Measurements from ENCODE around the gene TLE1.

DNA sequence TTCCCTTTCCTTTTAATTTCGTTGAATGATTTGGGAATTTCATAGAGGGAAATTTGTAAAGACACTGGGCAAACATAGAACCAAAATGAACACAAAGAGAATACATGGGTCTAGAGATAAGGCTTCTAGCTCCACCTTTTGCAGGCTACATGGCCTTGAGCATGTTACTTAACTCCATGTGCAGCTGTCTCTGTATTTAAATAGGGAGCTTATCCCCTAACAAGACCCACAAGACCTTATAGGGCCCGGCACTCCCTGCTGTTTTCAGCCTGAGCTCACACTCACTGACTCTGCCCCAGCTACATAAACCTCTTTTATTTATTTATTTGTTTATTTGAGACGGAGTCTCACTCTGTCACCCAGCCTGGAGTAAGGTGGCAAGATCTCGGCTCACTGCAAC is 30.6 kb upstream of the TLE1 start:
- TF ChIP-seq, protein P1, sequence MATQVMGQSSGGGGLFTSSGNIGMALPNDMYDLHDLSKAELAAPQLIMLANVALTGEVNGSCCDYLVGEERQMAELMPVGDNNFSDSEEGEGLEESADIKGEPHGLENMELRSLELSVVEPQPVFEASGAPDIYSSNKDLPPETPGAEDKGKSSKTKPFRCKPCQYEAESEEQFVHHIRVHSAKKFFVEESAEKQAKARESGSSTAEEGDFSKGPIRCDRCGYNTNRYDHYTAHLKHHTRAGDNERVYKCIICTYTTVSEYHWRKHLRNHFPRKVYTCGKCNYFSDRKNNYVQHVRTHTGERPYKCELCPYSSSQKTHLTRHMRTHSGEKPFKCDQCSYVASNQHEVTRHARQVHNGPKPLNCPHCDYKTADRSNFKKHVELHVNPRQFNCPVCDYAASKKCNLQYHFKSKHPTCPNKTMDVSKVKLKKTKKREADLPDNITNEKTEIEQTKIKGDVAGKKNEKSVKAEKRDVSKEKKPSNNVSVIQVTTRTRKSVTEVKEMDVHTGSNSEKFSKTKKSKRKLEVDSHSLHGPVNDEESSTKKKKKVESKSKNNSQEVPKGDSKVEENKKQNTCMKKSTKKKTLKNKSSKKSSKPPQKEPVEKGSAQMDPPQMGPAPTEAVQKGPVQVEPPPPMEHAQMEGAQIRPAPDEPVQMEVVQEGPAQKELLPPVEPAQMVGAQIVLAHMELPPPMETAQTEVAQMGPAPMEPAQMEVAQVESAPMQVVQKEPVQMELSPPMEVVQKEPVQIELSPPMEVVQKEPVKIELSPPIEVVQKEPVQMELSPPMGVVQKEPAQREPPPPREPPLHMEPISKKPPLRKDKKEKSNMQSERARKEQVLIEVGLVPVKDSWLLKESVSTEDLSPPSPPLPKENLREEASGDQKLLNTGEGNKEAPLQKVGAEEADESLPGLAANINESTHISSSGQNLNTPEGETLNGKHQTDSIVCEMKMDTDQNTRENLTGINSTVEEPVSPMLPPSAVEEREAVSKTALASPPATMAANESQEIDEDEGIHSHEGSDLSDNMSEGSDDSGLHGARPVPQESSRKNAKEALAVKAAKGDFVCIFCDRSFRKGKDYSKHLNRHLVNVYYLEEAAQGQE (IDR thresholded peaks at IDR 0.05; ENCODE audit: insufficient read depth in 1 of 2, low read depth in 2 of 2, low read length in 2 of 2) = no peak
- no peak for TF ChIP-seq TAF1 (IDR thresholded peaks at IDR 0.05; ENCODE audit: borderline replicate concordance, insufficient read depth, low read length)
- TF ChIP-seq POLR2AphosphoS5 (IDR thresholded peaks at IDR 0.05; ENCODE audit: low read depth, low read length) = no peak
- TF ChIP-seq FOXP2 (optimal IDR thresholded peaks at IDR 0.05; ENCODE audit: borderline replicate concordance, extremely low read depth, extremely low read length, insufficient read depth) = no peak

All from PFSK-1 (cell line).